Spleen (tissue), 11 donors: ENCODE measurements around the gene COBL. TPM values are rescaled to one million over a fixed set of nuclear protein-coding genes. Genes with fewer than 3 reads are reported as not detected.

Experiments used
- DNase-seq: peaks from one replicate; pipeline ENCODE4 v3.0.0-alpha.2; 2020
- H3K27ac ChIP-seq, 8 donors: fragments of 200-600 bp; sonication (generic) in 7 of 8; 1 replicate in 4 of 8; 2 replicates in 4 of 8; pipeline versions ENCODE4 v1.5.0 to v1.8.0; 2016 to 2021; ENCODE audit warnings: inconsistent platforms in 4 of 8, mild to moderate bottlenecking in 4 of 8, moderate library complexity in 1 of 8
- H3K27me3 ChIP-seq, 7 donors: fragments of 200-600 bp; sonication (generic) in 6 of 7; replicated peaks in 1 of 7; 1 replicate in 4 of 7; 2 replicates in 3 of 7; pipeline versions ENCODE4 v1.5.0 to v1.8.0; 2016 to 2021; ENCODE audit warnings: inconsistent platforms in 3 of 7, mild to moderate bottlenecking in 1 of 7
- H3K36me3 ChIP-seq, 6 donors: fragments of 200-600 bp; sonication (generic) in 5 of 6; 1 replicate in 4 of 6; 2 replicates in 2 of 6; pipeline versions ENCODE4 v1.5.0 to v1.8.0; 2016 to 2021; ENCODE audit warnings: inconsistent platforms in 2 of 6
- H3K4me1 ChIP-seq, 6 donors: fragments of 200-600 bp; sonication (generic) in 5 of 6; 1 replicate in 3 of 6; 2 replicates in 3 of 6; pipeline versions ENCODE4 v1.5.0 to v1.8.0; 2016 to 2021; ENCODE audit warnings: inconsistent platforms in 3 of 6
- H3K4me3 ChIP-seq, 8 donors: fragments of 200-600 bp; sonication (generic) in 7 of 8; 1 replicate in 4 of 8; 2 replicates in 4 of 8; pipeline versions ENCODE4 v1.5.0 to v1.8.0; 2016 to 2021; ENCODE audit warnings: inconsistent platforms in 4 of 8, mild to moderate bottlenecking in 4 of 8, moderate library complexity in 2 of 8
- H3K9me3 ChIP-seq, 8 donors: fragments of 200-600 bp; sonication (generic) in 7 of 8; 1 replicate in 4 of 8; 2 replicates in 4 of 8; pipeline versions ENCODE4 v1.5.0 to v1.8.0; 2016 to 2021; ENCODE audit warnings: inconsistent platforms in 4 of 8
- CTCF ChIP-seq, 11 experiments: fragments of 200-600 bp in 7 of 11; fragments of 450-650 bp in 4 of 11; sonication (generic) in 4 of 11; IDR thresholded peaks in 8 of 11; conservative IDR thresholded peaks in 3 of 11; 1 replicate in 7 of 11; 2 replicates in 4 of 11; pipeline versions ENCODE4 v1.4.0 to v1.8.0; 2016 to 2021; ENCODE audit warnings: antibody characterized with exemption in 11 of 11, inconsistent platforms in 4 of 11, mild to moderate bottlenecking in 1 of 11
- POLR2A ChIP-seq, 3 donors: fragments of 450-650 bp; IDR thresholded peaks; one replicate each; pipeline ENCODE4 v1.5.1; 2017; ENCODE audit warnings: antibody characterized with exemption in 3 of 3, mild to moderate bottlenecking in 1 of 3
- POLR2AphosphoS5 ChIP-seq, 3 donors: sonication (generic); formaldehyde crosslinking; IDR thresholded peaks; one replicate each; pipeline ENCODE4 v1.5.1; 2017; ENCODE audit warnings: antibody characterized with exemption in 3 of 3
- WGBS, 5 donors: extraction: QIAGEN DNeasy Blood & Tissue Kit in 3 of 5; methylation state at CpG; one replicate each; pipeline versions ENCODE4 v1.1.5 to v1.1.7; 2013 to 2018; 5-methylcytosine and 5-hydroxymethylcytosine counted together
- intact Hi-C: fragments of 100-400 bp; cut with DNase I; formaldehyde crosslinking; loops from one replicate; pipeline ENCODE4 v1.15.0; 2023; ENCODE audit warnings: low total_unique reads
- polyA plus RNA-seq, 3 donors: library from polyadenylated mRNA; stranded (reverse); fragments of 200-250 nt; gene quantifications; one replicate each; pipeline ENCODE4 v1.2.1, GENCODE V29; 2013
- total RNA-seq, 7 donors: library from RNA; depleted of rRNA in 3 of 7; stranded (reverse); fragments of >200 nt in 3 of 7; fragmentation: NEBNext Ultra II Directional in 4 of 7; extraction: Animal tissue kit (Norgen Biotek cat#: 25700) in 4 of 7; gene quantifications; one replicate each; pipeline versions ENCODE4 v1.1.0 to v1.2.1, GENCODE V29; 2016 to 2021
- donor health status: healthy with polysubstance abuse.
- donor health status: DM: no; HTN: no; CAD: no; lungs with moderate emphysema.
- donor health status: DM: no; HTN: no; CAD: no.
- donor health status: Bipolar disorder and iron deficiency.
- donor health status: healthy.
- donor health status: DM: no; HTN: no; CAD: no.
- donor health status: DM: yes; HTN: yes; CAD: no.

Gene COBL
- total and polyA plus RNA-seq, 10 donors = 0.09 to 0.80 (median 0.57) TPM; not detected in 1

GRCh38 chr7:51072281-51072680 is 244.3 kb downstream of the COBL start:
- WGBS, 5 donors = 87 to 90% (median 89%) methylated on average over 2 of the region's 2 CpGs
- intact Hi-C loops = no loop called here
- H3K4me1 ChIP-seq = peaks cover 0 to 14% (median 4%) of the 10 kb centered on the region in 6 donors
- H3K9me3 ChIP-seq = no peaks in the 10 kb centered on the region
- TF ChIP-seq POLR2A (IDR thresholded peaks at IDR 0.05) (no peak), CTCF (IDR thresholded peaks at IDR 0.05 in 8 of 11, conservative IDR thresholded peaks at IDR 0.05 in 3 of 11) (no peak), POLR2AphosphoS5 (IDR thresholded peaks at IDR 0.05) (no peak)
- no peak for DNase-seq
- no peaks in the 10 kb centered on the region for H3K36me3 ChIP-seq
- no peak overlapping the region for H3K27ac ChIP-seq
- H3K4me3 ChIP-seq = no peak overlapping the region
- H3K27me3 ChIP-seq = no peaks in the 10 kb centered on the region

GRCh38 chr7:51071427-51071826 is 245.2 kb downstream of the COBL start:
- Histone ChIP-seq H3K4me1 (peaks cover 0 to 14% (median 4%) of the 10 kb centered on the region in 6 donors), H3K27ac (no peak overlapping the region), H3K9me3 (no peaks in the 10 kb centered on the region), H3K36me3 (no peaks in the 10 kb centered on the region), H3K27me3 (no peaks in the 10 kb centered on the region), H3K4me3 (no peak overlapping the region)
- no peak for TF ChIP-seq POLR2A (IDR thresholded peaks at IDR 0.05)
- WGBS, 5 donors = 88 to 93% (median 90%) methylated on average over 2 of the region's 2 CpGs
- intact Hi-C loops = no loop called here
- DNase-seq = no peak

- TF ChIP-seq POLR2A (IDR thresholded peaks at IDR 0.05) (no peak), CTCF (IDR thresholded peaks at IDR 0.05 in 8 of 11, conservative IDR thresholded peaks at IDR 0.05 in 3 of 11) (no peak), POLR2AphosphoS5 (IDR thresholded peaks at IDR 0.05) (no peak)
- 59 to 64% (median 61%) methylated on average over 3 of the region's 3 CpGs for WGBS, 5 donors
Observed at GRCh38 chr7:51070151-51070550, 246.5 kb downstream of the COBL start.

GRCh38 chr7:51069411-51070083 is 247.1 kb downstream of the COBL start:
- Histone ChIP-seq H3K36me3 (no peaks in the 10 kb centered on the region), H3K4me3 (no peak overlapping the region), H3K27me3 (no peaks in the 10 kb centered on the region), H3K9me3 (no peaks in the 10 kb centered on the region), H3K27ac (peak overlapping the region in 2 of 8 donors; percentile 26 to 54), H3K4me1 (peaks cover 0 to 14% (median 2%) of the 10 kb centered on the region in 6 donors)
- intact Hi-C loops = loop anchor here (10.0 kb wide), 1 partner anchor 65 kb away; no protein-coding TSS in a partner anchor
- DNase-seq = no peak
- WGBS, 5 donors = 39 to 54% (median 45%) methylated on average over 5 of the region's 5 CpGs
- TF ChIP-seq CTCF (IDR thresholded peaks at IDR 0.05 in 8 of 11, conservative IDR thresholded peaks at IDR 0.05 in 3 of 11) = no peak
- no peak for TF ChIP-seq POLR2A (IDR thresholded peaks at IDR 0.05)
- no peak for TF ChIP-seq POLR2AphosphoS5 (IDR thresholded peaks at IDR 0.05)

More at GRCh38 chr7:51070151-51070550, 246.5 kb downstream of the COBL start:
- H3K4me3 ChIP-seq = no peak overlapping the region
- no peak for DNase-seq
- peaks cover 0 to 14% (median 2%) of the 10 kb centered on the region in 6 donors for H3K4me1 ChIP-seq
- H3K27me3 ChIP-seq = no peaks in the 10 kb centered on the region
- intact Hi-C loops = no loop called here
- no peaks in the 10 kb centered on the region for H3K9me3 ChIP-seq
- H3K27ac ChIP-seq = peak overlapping the region in 1 of 8 donors; percentile 26
- no peaks in the 10 kb centered on the region for H3K36me3 ChIP-seq
